Measurements from ENCODE around the gene KCTD16. TPM values are rescaled to one million over a fixed set of nuclear protein-coding genes. Genes with fewer than 3 reads are reported as not detected.

The KCTD16 gene
- total RNA-seq, 1 experiment from 2014 or later = 0.64 TPM

GRCh38 chr5:144121577-144121976, 49.1 kb upstream of the KCTD16 start (continued):
- TF ChIP-seq ATF3 (IDR thresholded peaks at IDR 0.05) (no peak), ZFX (IDR thresholded peaks at IDR 0.05) (no peak), EZH2 (IDR thresholded peaks at IDR 0.05) (no peak), TCF7L2 (IDR thresholded peaks at IDR 0.05; ENCODE audit: borderline replicate concordance, extremely low read depth, insufficient read depth, insufficient read length) (no peak), SRF (IDR thresholded peaks at IDR 0.05; ENCODE audit: low read depth) (no peak)
- TF ChIP-seq, protein P1, sequence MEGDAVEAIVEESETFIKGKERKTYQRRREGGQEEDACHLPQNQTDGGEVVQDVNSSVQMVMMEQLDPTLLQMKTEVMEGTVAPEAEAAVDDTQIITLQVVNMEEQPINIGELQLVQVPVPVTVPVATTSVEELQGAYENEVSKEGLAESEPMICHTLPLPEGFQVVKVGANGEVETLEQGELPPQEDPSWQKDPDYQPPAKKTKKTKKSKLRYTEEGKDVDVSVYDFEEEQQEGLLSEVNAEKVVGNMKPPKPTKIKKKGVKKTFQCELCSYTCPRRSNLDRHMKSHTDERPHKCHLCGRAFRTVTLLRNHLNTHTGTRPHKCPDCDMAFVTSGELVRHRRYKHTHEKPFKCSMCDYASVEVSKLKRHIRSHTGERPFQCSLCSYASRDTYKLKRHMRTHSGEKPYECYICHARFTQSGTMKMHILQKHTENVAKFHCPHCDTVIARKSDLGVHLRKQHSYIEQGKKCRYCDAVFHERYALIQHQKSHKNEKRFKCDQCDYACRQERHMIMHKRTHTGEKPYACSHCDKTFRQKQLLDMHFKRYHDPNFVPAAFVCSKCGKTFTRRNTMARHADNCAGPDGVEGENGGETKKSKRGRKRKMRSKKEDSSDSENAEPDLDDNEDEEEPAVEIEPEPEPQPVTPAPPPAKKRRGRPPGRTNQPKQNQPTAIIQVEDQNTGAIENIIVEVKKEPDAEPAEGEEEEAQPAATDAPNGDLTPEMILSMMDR (IDR thresholded peaks at IDR 0.05 in 2 of 3, conservative IDR thresholded peaks at IDR 0.05 in 1 of 3; ENCODE audit: borderline replicate concordance in 1 of 3, insufficient read depth in 1 of 3, low read depth in 2 of 3, low read length in 2 of 3) = no peak

DNA sequence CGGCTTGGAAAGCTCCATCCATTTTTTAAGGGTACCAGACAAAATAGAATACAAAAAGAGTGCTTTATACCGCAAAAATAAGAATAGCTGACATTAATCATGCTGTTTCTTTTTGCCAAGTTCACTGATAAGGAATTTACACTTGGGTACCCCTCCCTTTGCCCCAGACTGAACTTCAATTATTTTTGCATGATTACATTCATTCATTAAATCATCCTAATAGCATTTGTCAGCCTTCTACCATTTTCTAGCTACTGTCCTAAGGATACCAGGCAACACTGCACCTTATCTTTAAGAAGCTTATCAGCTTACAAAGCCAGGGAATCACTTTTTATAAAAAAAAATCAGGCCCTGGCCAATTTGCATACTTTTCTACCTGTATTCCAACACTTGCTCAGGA, 48.6 kb upstream of the KCTD16 start:
- BruUV-seq (replicated peaks) = no TSS peak
- TF ChIP-seq JUND (IDR thresholded peaks at IDR 0.05) (no peak), ATF3 (IDR thresholded peaks at IDR 0.05) (no peak), EZH2phosphoT487 (IDR thresholded peaks at IDR 0.05; ENCODE audit: borderline replicate concordance) (no peak), SIN3A (IDR thresholded peaks at IDR 0.05; ENCODE audit: low read depth) (no peak), SP1 (IDR thresholded peaks at IDR 0.05; ENCODE audit: low read depth) (no peak), EZH2 (IDR thresholded peaks at IDR 0.05) (no peak), TCF7L2 (IDR thresholded peaks at IDR 0.05; ENCODE audit: borderline replicate concordance, extremely low read depth, insufficient read depth, insufficient read length) (no peak), SRF (IDR thresholded peaks at IDR 0.05; ENCODE audit: low read depth) (no peak), CBX3 (IDR thresholded peaks at IDR 0.05; ENCODE audit: low read depth) (no peak), POLR2A (IDR thresholded peaks at IDR 0.05; ENCODE audit: borderline replicate concordance, extremely low read depth, insufficient read depth, insufficient read length) (no peak), POLR2AphosphoS5 (IDR thresholded peaks at IDR 0.05; ENCODE audit: low read depth, low read length) (no peak), REST (IDR thresholded peaks at IDR 0.05; ENCODE audit: low read depth) (no peak)
- TF ChIP-seq, protein P1 (IDR thresholded peaks at IDR 0.05 in 2 of 3, conservative IDR thresholded peaks at IDR 0.05 in 1 of 3; ENCODE audit: borderline replicate concordance in 1 of 3, insufficient read depth in 1 of 3, low read depth in 2 of 3, low read length in 2 of 3) = no peak
- ATAC-seq (no peak), DNase-seq (ENCODE audit: low read depth, low spot score) (no peak)
- Histone ChIP-seq H2AFZ (ENCODE audit: low read depth, low read length, poor library complexity, severe bottlenecking) (no peak overlapping the region), H3K4me2 (ENCODE audit: low read length) (no peak overlapping the region), H3K4me3 (replicated peaks in 1 of 2; ENCODE audit: low read depth in 1 of 2, low read length in 2 of 2) (no peak overlapping the region), H3K79me2 (ENCODE audit: insufficient read depth, low read length) (no peaks in the 10 kb centered on the region), H3K27me3 (ENCODE audit: insufficient read depth, low read length) (no peaks in the 10 kb centered on the region), H3K4me1 (ENCODE audit: control insufficient read depth in 1 of 2, insufficient read depth in 2 of 2, low read length in 2 of 2) (no peaks in the 10 kb centered on the region), H4K20me1 (ENCODE audit: insufficient read depth) (no peaks in the 10 kb centered on the region), H3K36me3 (ENCODE audit: control insufficient read depth in 1 of 2, insufficient read depth in 2 of 2, low read length in 2 of 2) (no peaks in the 10 kb centered on the region), H3K9ac (ENCODE audit: low read length) (no peak overlapping the region), H3K27ac (ENCODE audit: low read depth, low read length) (no peak overlapping the region), H3K9me2 (ENCODE audit: insufficient read depth) (no peaks in the 10 kb centered on the region), H3K9me3 (ENCODE audit: control insufficient read depth in 1 of 2, insufficient read depth in 1 of 2, low read depth in 1 of 2, low read length in 2 of 2) (no peaks in the 10 kb centered on the region)
- ChIA-PET RAD21 (ENCODE audit: low non-redundant PET in 1 of 2, low total read pairs in 2 of 2, uncharacterized antibody in 2 of 2, unreplicated experiment in 2 of 2) (no interaction called here), CTCF (no interaction called here), POLR2A (no interaction called here)
- intact Hi-C loops (cut with micrococcal nuclease) = no loop called here

Data from HCT116 (cell line).